Neural progenitor cell (in vitro differentiated cells): ENCODE measurements around the gene PCLO.

ENCODE experiments used
- CTCF ChIP-seq: fragments of 200-600 bp; sonication (generic); IDR thresholded peaks from 2 replicates; pipeline ENCODE4 v1.5.1; 2017; ENCODE audit warnings: antibody characterized with exemption, mild to moderate bottlenecking
- EZH2 ChIP-seq: fragments of 200-600 bp; sonication (generic); IDR thresholded peaks from 2 replicates; pipeline ENCODE4 v1.6.1; 2017; ENCODE audit warnings: antibody characterized with exemption, mild to moderate bottlenecking, moderate library complexity
- EZH2phosphoT487 ChIP-seq: fragments of 200-600 bp; sonication (generic); IDR thresholded peaks from 2 replicates; pipeline ENCODE4 v1.6.1; 2017; ENCODE audit warnings: antibody characterized with exemption

- TF ChIP-seq CTCF (no peak), EZH2 (no peak), EZH2phosphoT487 (no peak)
Measured at GRCh38 chr7:83053965-83054364, 108.7 kb downstream of the PCLO start.
